Body of pancreas (tissue), 4 donors: ENCODE measurements around the gene RIMBP2.

Experiments
- POLR2A ChIP-seq, 3 donors: fragments of 450-650 bp; IDR thresholded peaks; one replicate each; pipeline ENCODE4 v1.6.1; 2016; ENCODE audit warnings: antibody characterized with exemption in 3 of 3, mild to moderate bottlenecking in 2 of 3
- TF ChIP-seq, protein P1 (sequence below), 7 experiments: fragments of 450-650 bp in 4 of 7; fragments of 200-600 bp in 3 of 7; sonication (generic) in 3 of 7; IDR thresholded peaks; one replicate each; pipeline ENCODE4 v1.5.1; 2016 to 2019; ENCODE audit warnings: antibody characterized with exemption in 7 of 7

GRCh38 chr12:130646716-130647370, 69.3 kb downstream of the RIMBP2 start:
- TF ChIP-seq, protein P1, sequence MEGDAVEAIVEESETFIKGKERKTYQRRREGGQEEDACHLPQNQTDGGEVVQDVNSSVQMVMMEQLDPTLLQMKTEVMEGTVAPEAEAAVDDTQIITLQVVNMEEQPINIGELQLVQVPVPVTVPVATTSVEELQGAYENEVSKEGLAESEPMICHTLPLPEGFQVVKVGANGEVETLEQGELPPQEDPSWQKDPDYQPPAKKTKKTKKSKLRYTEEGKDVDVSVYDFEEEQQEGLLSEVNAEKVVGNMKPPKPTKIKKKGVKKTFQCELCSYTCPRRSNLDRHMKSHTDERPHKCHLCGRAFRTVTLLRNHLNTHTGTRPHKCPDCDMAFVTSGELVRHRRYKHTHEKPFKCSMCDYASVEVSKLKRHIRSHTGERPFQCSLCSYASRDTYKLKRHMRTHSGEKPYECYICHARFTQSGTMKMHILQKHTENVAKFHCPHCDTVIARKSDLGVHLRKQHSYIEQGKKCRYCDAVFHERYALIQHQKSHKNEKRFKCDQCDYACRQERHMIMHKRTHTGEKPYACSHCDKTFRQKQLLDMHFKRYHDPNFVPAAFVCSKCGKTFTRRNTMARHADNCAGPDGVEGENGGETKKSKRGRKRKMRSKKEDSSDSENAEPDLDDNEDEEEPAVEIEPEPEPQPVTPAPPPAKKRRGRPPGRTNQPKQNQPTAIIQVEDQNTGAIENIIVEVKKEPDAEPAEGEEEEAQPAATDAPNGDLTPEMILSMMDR (IDR thresholded peaks at IDR 0.05): no peak
- no peak for TF ChIP-seq POLR2A (IDR thresholded peaks at IDR 0.05)
